DOHH2 (cell line): Measurements from ENCODE around the gene GTSE1.

Experiments
- H3F3A ChIP-seq: fragments of 200-600 bp; sonication (generic), shearing (Covaris generic); 2 replicates; pipeline ENCODE4 v1.6.0; 2016; ENCODE audit warnings: antibody characterized with exemption, mild to moderate bottlenecking; ENCODE audit not compliant: control insufficient read depth, insufficient read depth
- H3K27ac ChIP-seq: fragments of 200-600 bp; sonication (generic); 2 replicates; pipeline ENCODE4 v1.5.1; 2014; ENCODE audit warnings: low read depth, mild to moderate bottlenecking, low read length, moderate library complexity
- H3K27me3 ChIP-seq: fragments of 200-600 bp; sonication (generic); 2 replicates; pipeline ENCODE4 v1.6.1; 2014; ENCODE audit warnings: mild to moderate bottlenecking, low read length, mixed read lengths; ENCODE audit not compliant: control insufficient read depth
- H3K36me3 ChIP-seq: fragments of 200-600 bp; sonication (generic); 2 replicates; pipeline ENCODE4 v1.6.1; 2014; ENCODE audit warnings: mild to moderate bottlenecking, low read length, moderate library complexity, mixed read lengths; ENCODE audit not compliant: control insufficient read depth
- H3K4me1 ChIP-seq: fragments of 200-600 bp; sonication (generic); 2 replicates; pipeline ENCODE4 v1.6.1; 2014; ENCODE audit warnings: mild to moderate bottlenecking, low read length, mixed read lengths; ENCODE audit not compliant: control insufficient read depth
- H3K4me2 ChIP-seq: fragments of 200-600 bp; sonication (generic); 2 replicates; pipeline ENCODE4 v1.6.0; 2014; ENCODE audit warnings: mild to moderate bottlenecking, low read length, moderate library complexity
- H3K4me3 ChIP-seq: fragments of 200-600 bp; sonication (generic); 2 replicates; pipeline ENCODE4 v1.5.1; 2014; ENCODE audit warnings: mild to moderate bottlenecking, low read length, mixed read lengths
- H3K79me2 ChIP-seq: fragments of 200-600 bp; sonication (generic); 2 replicates; pipeline ENCODE4 v1.6.1; 2014; ENCODE audit warnings: mild to moderate bottlenecking, low read length, mixed read lengths; ENCODE audit not compliant: control insufficient read depth
- H3K9me2 ChIP-seq: fragments of 200-600 bp; sonication (generic); replicated peaks from 2 replicates; pipeline ENCODE4 v1.6.1; 2014; ENCODE audit warnings: mild to moderate bottlenecking, low read length, mixed read lengths; ENCODE audit not compliant: control insufficient read depth
- H3K9me3 ChIP-seq: fragments of 200-600 bp; sonication (generic); 2 replicates; pipeline ENCODE4 v1.6.1; 2014; ENCODE audit warnings: antibody characterized with exemption, low read length, mixed read lengths; ENCODE audit not compliant: control insufficient read depth, insufficient read depth
- H4K20me1 ChIP-seq: fragments of 200-600 bp; sonication (generic); 2 replicates; pipeline ENCODE4 v1.6.0; 2014; ENCODE audit warnings: low read depth, mild to moderate bottlenecking, antibody characterized with exemption, low read length, moderate library complexity; ENCODE audit not compliant: control insufficient read depth, insufficient read depth
- EZH2phosphoT487 ChIP-seq: fragments of 200-600 bp; sonication (generic); IDR thresholded peaks from 2 replicates; pipeline ENCODE4 v1.6.1; 2017; ENCODE audit warnings: borderline replicate concordance, mild to moderate bottlenecking, antibody characterized with exemption, low read length, moderate library complexity, mixed read lengths
- TF ChIP-seq, protein P1 (sequence below): fragments of 200-600 bp; sonication (generic); IDR thresholded peaks from one replicate; pipeline ENCODE4 v1.5.1; 2014; ENCODE audit warnings: antibody characterized with exemption, mild to moderate bottlenecking, low read depth, low read length; ENCODE audit not compliant: poor library complexity, severe bottlenecking

Gene GTSE1

DNA sequence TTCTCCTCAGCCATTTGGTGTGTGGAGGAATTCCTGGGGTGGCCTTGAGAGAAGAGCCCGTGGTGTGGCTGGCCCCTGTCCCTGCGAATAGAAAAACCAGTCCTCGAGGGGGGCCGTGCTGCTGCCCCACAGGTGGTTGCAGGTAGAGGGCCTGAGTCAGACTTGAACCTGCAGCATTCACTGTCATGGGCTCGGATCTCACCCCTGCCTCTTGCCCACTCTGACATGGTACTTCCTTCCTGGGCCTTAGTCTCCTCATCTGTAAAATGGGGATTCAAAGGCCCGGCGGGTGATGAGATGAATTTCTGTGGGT, 58.3 kb downstream of the GTSE1 start:
- no peaks in the 10 kb centered on the region for H3K9me2 ChIP-seq
- H3K36me3 ChIP-seq: peaks cover 65% of the 10 kb centered on the region
- H3K4me3 ChIP-seq: no peak overlapping the region
- no peaks in the 10 kb centered on the region for H3F3A ChIP-seq
- H3K4me2 ChIP-seq: no peak overlapping the region
- TF ChIP-seq, protein P1, sequence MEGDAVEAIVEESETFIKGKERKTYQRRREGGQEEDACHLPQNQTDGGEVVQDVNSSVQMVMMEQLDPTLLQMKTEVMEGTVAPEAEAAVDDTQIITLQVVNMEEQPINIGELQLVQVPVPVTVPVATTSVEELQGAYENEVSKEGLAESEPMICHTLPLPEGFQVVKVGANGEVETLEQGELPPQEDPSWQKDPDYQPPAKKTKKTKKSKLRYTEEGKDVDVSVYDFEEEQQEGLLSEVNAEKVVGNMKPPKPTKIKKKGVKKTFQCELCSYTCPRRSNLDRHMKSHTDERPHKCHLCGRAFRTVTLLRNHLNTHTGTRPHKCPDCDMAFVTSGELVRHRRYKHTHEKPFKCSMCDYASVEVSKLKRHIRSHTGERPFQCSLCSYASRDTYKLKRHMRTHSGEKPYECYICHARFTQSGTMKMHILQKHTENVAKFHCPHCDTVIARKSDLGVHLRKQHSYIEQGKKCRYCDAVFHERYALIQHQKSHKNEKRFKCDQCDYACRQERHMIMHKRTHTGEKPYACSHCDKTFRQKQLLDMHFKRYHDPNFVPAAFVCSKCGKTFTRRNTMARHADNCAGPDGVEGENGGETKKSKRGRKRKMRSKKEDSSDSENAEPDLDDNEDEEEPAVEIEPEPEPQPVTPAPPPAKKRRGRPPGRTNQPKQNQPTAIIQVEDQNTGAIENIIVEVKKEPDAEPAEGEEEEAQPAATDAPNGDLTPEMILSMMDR: no peak
- no peak for TF ChIP-seq EZH2phosphoT487
- H4K20me1 ChIP-seq: no peaks in the 10 kb centered on the region
- no peaks in the 10 kb centered on the region for H3K27me3 ChIP-seq
- no peaks in the 10 kb centered on the region for H3K4me1 ChIP-seq
- no peaks in the 10 kb centered on the region for H3K79me2 ChIP-seq
- H3K27ac ChIP-seq: no peak overlapping the region
- no peaks in the 10 kb centered on the region for H3K9me3 ChIP-seq

DNA sequence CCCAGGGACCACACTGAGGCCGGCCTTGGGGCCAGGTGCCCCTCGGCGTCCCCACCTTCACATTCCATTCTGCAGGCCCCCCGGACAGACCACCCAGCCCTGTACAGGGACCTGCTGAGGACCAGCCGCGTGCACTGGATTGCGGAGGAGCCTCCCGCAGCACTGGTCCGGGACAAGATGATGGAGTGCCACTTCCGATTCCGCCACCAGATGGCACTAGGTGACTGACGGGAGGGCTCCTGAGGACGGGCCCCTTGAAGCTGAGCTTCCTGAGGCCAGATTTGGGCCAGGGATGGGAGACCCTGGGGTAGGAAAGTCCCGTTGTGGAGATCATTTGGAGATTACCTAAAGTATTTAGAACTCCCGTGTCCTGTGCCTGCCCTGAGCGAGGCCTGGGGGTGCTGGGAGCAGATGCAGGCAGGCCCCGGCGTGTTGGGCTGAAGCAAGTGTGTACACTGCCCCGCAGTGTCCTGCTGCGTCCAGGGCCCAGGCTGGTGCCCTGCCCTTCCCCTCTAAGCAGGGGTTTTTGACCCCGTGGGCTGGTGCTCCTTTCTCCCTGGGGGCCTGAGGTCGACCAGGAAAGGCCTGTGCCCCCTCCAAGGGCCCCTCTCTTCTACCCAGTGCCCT, 58.8 kb downstream of the GTSE1 start:
- H3K79me2 ChIP-seq: no peaks in the 10 kb centered on the region
- TF ChIP-seq, protein P1: peak; percentile 91
- no peak for TF ChIP-seq EZH2phosphoT487
- H4K20me1 ChIP-seq: no peaks in the 10 kb centered on the region
- no peaks in the 10 kb centered on the region for H3K9me2 ChIP-seq
- no peak overlapping the region for H3K4me3 ChIP-seq
- no peaks in the 10 kb centered on the region for H3F3A ChIP-seq
- H3K27ac ChIP-seq: no peak overlapping the region
- H3K9me3 ChIP-seq: no peaks in the 10 kb centered on the region
- no peak overlapping the region for H3K4me2 ChIP-seq
- H3K27me3 ChIP-seq: no peaks in the 10 kb centered on the region
- no peaks in the 10 kb centered on the region for H3K4me1 ChIP-seq
- peaks cover 60% of the 10 kb centered on the region for H3K36me3 ChIP-seq

DNA sequence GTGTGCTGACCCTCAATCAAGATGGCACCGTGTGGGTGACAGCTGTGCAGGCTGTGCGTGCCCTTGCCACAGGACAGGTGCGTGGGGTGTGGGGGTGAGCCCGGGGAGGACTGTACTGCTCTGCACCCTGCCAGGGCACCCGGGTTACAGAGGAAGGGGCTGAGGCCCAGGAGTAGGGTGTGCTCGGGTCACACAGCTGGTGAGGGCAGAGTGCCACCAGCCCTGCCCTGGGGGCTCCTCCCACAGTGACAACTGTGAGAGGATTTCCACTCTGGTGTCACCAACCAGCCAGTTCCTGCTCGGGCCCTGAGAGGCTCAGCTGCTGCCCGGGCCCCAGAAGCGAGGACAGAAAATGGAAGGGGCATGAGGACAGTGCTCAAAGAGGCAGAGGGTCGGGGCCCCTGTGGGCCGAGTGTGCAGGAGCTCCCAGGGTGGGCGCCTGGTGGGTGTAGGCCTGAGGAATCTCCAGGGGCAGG, 59.4 kb downstream of the GTSE1 start:
- H3K4me3 ChIP-seq: no peak overlapping the region
- H3F3A ChIP-seq: 0 out of 2 replicates have a peak, but pooled peaks cover 4% of the 10 kb centered on the region
- H3K36me3 ChIP-seq: peaks cover 54% of the 10 kb centered on the region

More for the DNA sequence above, 59.4 kb downstream of the GTSE1 start:
- TF ChIP-seq, protein P1: no peak
- TF ChIP-seq EZH2phosphoT487: no peak
- Histone ChIP-seq H3K27ac (no peak overlapping the region), H3K4me1 (no peaks in the 10 kb centered on the region), H4K20me1 (no peaks in the 10 kb centered on the region), H3K9me3 (no peaks in the 10 kb centered on the region), H3K27me3 (no peaks in the 10 kb centered on the region), H3K79me2 (no peaks in the 10 kb centered on the region), H3K4me2 (no peak overlapping the region), H3K9me2 (no peaks in the 10 kb centered on the region)
